ENCODE measurements around the gene MST1.
A peak's percentile ranks its signal among the peaks of the same experiment; 100 is the strongest.

MST1 gene

GRCh38 chr3:49680493-49681231 lies 8.6 kb downstream of the MST1 start:
- Histone ChIP-seq H3K27ac (ENCODE audit: low read depth, low read length) (no peak overlapping the region), H3K36me3 (ENCODE audit: control insufficient read depth in 1 of 2, insufficient read depth in 2 of 2, low read length in 2 of 2) (peaks cover 73 to 88% of the 10 kb centered on the region in 2 donors), H3K4me1 (ENCODE audit: control insufficient read depth in 1 of 2, insufficient read depth in 2 of 2, low read length in 2 of 2) (peaks cover 0 to 2% of the 10 kb centered on the region in 2 donors), H3K9me3 (ENCODE audit: control insufficient read depth in 1 of 2, low read length in 2 of 2) (no peaks in the 10 kb centered on the region), H3K27me3 (ENCODE audit: control insufficient read depth in 1 of 2, insufficient read depth in 2 of 2, low read length in 2 of 2) (no peaks in the 10 kb centered on the region), H3K9ac (ENCODE audit: low read depth in 1 of 2, low read length in 2 of 2) (no peak overlapping the region), H3K4me3 (ENCODE audit: low read depth in 1 of 2, low read length in 2 of 2) (no peak overlapping the region)

GRCh38 chr3:49675912-49676311 lies 13.4 kb downstream of the MST1 start:
- no peak overlapping the region for H3K4me3 ChIP-seq (ENCODE audit: low read depth in 1 of 2, low read length in 2 of 2)
- no peaks in the 10 kb centered on the region for H3K9me3 ChIP-seq (ENCODE audit: control insufficient read depth in 1 of 2, low read length in 2 of 2)
- no peak overlapping the region for H3K9ac ChIP-seq (ENCODE audit: low read depth in 1 of 2, low read length in 2 of 2)
- H3K27me3 ChIP-seq (ENCODE audit: control insufficient read depth in 1 of 2, insufficient read depth in 2 of 2, low read length in 2 of 2) = no peaks in the 10 kb centered on the region
- peaks cover 43 to 56% of the 10 kb centered on the region in 2 donors for H3K36me3 ChIP-seq (ENCODE audit: control insufficient read depth in 1 of 2, insufficient read depth in 2 of 2, low read length in 2 of 2)
- no peak overlapping the region for H3K27ac ChIP-seq (ENCODE audit: low read depth, low read length)
- H3K4me1 ChIP-seq (ENCODE audit: control insufficient read depth in 1 of 2, insufficient read depth in 2 of 2, low read length in 2 of 2) = peaks cover 14 to 18% of the 10 kb centered on the region in 2 donors

GRCh38 chr3:49674497-49674983 lies 14.7 kb downstream of the MST1 start:
- H3K27me3 ChIP-seq (ENCODE audit: control insufficient read depth in 1 of 2, insufficient read depth in 2 of 2, low read length in 2 of 2) = no peaks in the 10 kb centered on the region
- H3K9me3 ChIP-seq (ENCODE audit: control insufficient read depth in 1 of 2, low read length in 2 of 2) = no peaks in the 10 kb centered on the region
- peaks cover 14 to 18% of the 10 kb centered on the region in 2 donors for H3K4me1 ChIP-seq (ENCODE audit: control insufficient read depth in 1 of 2, insufficient read depth in 2 of 2, low read length in 2 of 2)
- H3K4me3 ChIP-seq (ENCODE audit: low read depth in 1 of 2, low read length in 2 of 2) = peak overlapping the region; percentile 89 to 94
- H3K9ac ChIP-seq (ENCODE audit: low read depth in 1 of 2, low read length in 2 of 2) = peak overlapping the region; percentile 79 to 92
- H3K27ac ChIP-seq (ENCODE audit: low read depth, low read length) = peak overlapping the region; percentile 96
- peaks cover 32 to 42% of the 10 kb centered on the region in 2 donors for H3K36me3 ChIP-seq (ENCODE audit: control insufficient read depth in 1 of 2, insufficient read depth in 2 of 2, low read length in 2 of 2)

- peak within 1 kb of the TSS; percentile 96 for H3K27ac ChIP-seq (ENCODE audit: low read depth, low read length)
- peaks cover 14 to 18% of the 10 kb centered on the region in 2 donors for H3K4me1 ChIP-seq (ENCODE audit: control insufficient read depth in 1 of 2, insufficient read depth in 2 of 2, low read length in 2 of 2)
- peak within 1 kb of the TSS; percentile 89 to 94 for H3K4me3 ChIP-seq (ENCODE audit: low read depth in 1 of 2, low read length in 2 of 2)
- no peaks in the 10 kb centered on the region for H3K9me3 ChIP-seq (ENCODE audit: control insufficient read depth in 1 of 2, low read length in 2 of 2)
- peak within 1 kb of the TSS; percentile 79 to 92 for H3K9ac ChIP-seq (ENCODE audit: low read depth in 1 of 2, low read length in 2 of 2)
- peaks cover 27 to 35% of the 10 kb centered on the region in 2 donors for H3K36me3 ChIP-seq (ENCODE audit: control insufficient read depth in 1 of 2, insufficient read depth in 2 of 2, low read length in 2 of 2)
- H3K27me3 ChIP-seq (ENCODE audit: control insufficient read depth in 1 of 2, insufficient read depth in 2 of 2, low read length in 2 of 2) = no peaks in the 10 kb centered on the region
Measured at GRCh38 chr3:49673715-49674496, 15.4 kb downstream of the MST1 start, which contains the start of gene APEH. Gene APEH (plus strand): TSS chr3:49674351. CDS start chr3:49674402, 51 bp downstream.

- Histone ChIP-seq H3K9ac (ENCODE audit: low read depth in 1 of 2, low read length in 2 of 2) (peak overlapping the region; percentile 58 to 79), H3K4me1 (ENCODE audit: control insufficient read depth in 1 of 2, insufficient read depth in 2 of 2, low read length in 2 of 2) (peaks cover 14 to 18% of the 10 kb centered on the region in 2 donors), H3K4me3 (ENCODE audit: low read depth in 1 of 2, low read length in 2 of 2) (peak overlapping the region; percentile 89 to 94), H3K27ac (ENCODE audit: low read depth, low read length) (peak overlapping the region; percentile 96), H3K9me3 (ENCODE audit: control insufficient read depth in 1 of 2, low read length in 2 of 2) (no peaks in the 10 kb centered on the region), H3K36me3 (ENCODE audit: control insufficient read depth in 1 of 2, insufficient read depth in 2 of 2, low read length in 2 of 2) (peaks cover 21 to 29% of the 10 kb centered on the region in 2 donors), H3K27me3 (ENCODE audit: control insufficient read depth in 1 of 2, insufficient read depth in 2 of 2, low read length in 2 of 2) (no peaks in the 10 kb centered on the region)
Measured at GRCh38 chr3:49673121-49673714, 16.1 kb downstream of the MST1 start.

- Histone ChIP-seq H3K4me1 (ENCODE audit: control insufficient read depth in 1 of 2, insufficient read depth in 2 of 2, low read length in 2 of 2) (peaks cover 14 to 18% of the 10 kb centered on the region in 2 donors), H3K4me3 (ENCODE audit: low read depth in 1 of 2, low read length in 2 of 2) (no peak overlapping the region), H3K27me3 (ENCODE audit: control insufficient read depth in 1 of 2, insufficient read depth in 2 of 2, low read length in 2 of 2) (peaks cover 0 to 3% of the 10 kb centered on the region in 2 donors), H3K9me3 (ENCODE audit: control insufficient read depth in 1 of 2, low read length in 2 of 2) (no peaks in the 10 kb centered on the region), H3K9ac (ENCODE audit: low read depth in 1 of 2, low read length in 2 of 2) (no peak overlapping the region), H3K27ac (ENCODE audit: low read depth, low read length) (no peak overlapping the region), H3K36me3 (ENCODE audit: control insufficient read depth in 1 of 2, insufficient read depth in 2 of 2, low read length in 2 of 2) (peaks cover 5 to 12% of the 10 kb centered on the region in 2 donors)
Measured at GRCh38 chr3:49671291-49672288, 17.7 kb downstream of the MST1 start.

- H3K36me3 ChIP-seq (ENCODE audit: control insufficient read depth in 1 of 2, insufficient read depth in 2 of 2, low read length in 2 of 2) = peaks cover 0 to 6% of the 10 kb centered on the region in 2 donors
- H3K9me3 ChIP-seq (ENCODE audit: control insufficient read depth in 1 of 2, low read length in 2 of 2) = no peaks in the 10 kb centered on the region
- no peak overlapping the region for H3K9ac ChIP-seq (ENCODE audit: low read depth in 1 of 2, low read length in 2 of 2)
- H3K4me3 ChIP-seq (ENCODE audit: low read depth in 1 of 2, low read length in 2 of 2) = no peak overlapping the region
- no peak overlapping the region for H3K27ac ChIP-seq (ENCODE audit: low read depth, low read length)
- H3K27me3 ChIP-seq (ENCODE audit: control insufficient read depth in 1 of 2, insufficient read depth in 2 of 2, low read length in 2 of 2) = peaks cover 0 to 3% of the 10 kb centered on the region in 2 donors
- H3K4me1 ChIP-seq (ENCODE audit: control insufficient read depth in 1 of 2, insufficient read depth in 2 of 2, low read length in 2 of 2) = peaks cover 14 to 18% of the 10 kb centered on the region in 2 donors
Measured at GRCh38 chr3:49670940-49671290, 18.4 kb downstream of the MST1 start.

GRCh38 chr3:49669352-49669751 lies 19.9 kb downstream of the MST1 start:
- no peak overlapping the region for H3K4me3 ChIP-seq (ENCODE audit: low read depth in 1 of 2, low read length in 2 of 2)
- no peak overlapping the region for H3K9ac ChIP-seq (ENCODE audit: low read depth in 1 of 2, low read length in 2 of 2)
- H3K27ac ChIP-seq (ENCODE audit: low read depth, low read length) = no peak overlapping the region
- peaks cover 5% of the 10 kb centered on the region in 2 donors for H3K4me1 ChIP-seq (ENCODE audit: control insufficient read depth in 1 of 2, insufficient read depth in 2 of 2, low read length in 2 of 2)
- H3K36me3 ChIP-seq (ENCODE audit: control insufficient read depth in 1 of 2, insufficient read depth in 2 of 2, low read length in 2 of 2) = no peaks in the 10 kb centered on the region
- H3K27me3 ChIP-seq (ENCODE audit: control insufficient read depth in 1 of 2, insufficient read depth in 2 of 2, low read length in 2 of 2) = peaks cover 0 to 3% of the 10 kb centered on the region in 2 donors
- H3K9me3 ChIP-seq (ENCODE audit: control insufficient read depth in 1 of 2, low read length in 2 of 2) = no peaks in the 10 kb centered on the region

GRCh38 chr3:49668861-49669260 lies 20.4 kb downstream of the MST1 start:
- no peaks in the 10 kb centered on the region for H3K36me3 ChIP-seq (ENCODE audit: control insufficient read depth in 1 of 2, insufficient read depth in 2 of 2, low read length in 2 of 2)
- H3K27ac ChIP-seq (ENCODE audit: low read depth, low read length) = no peak overlapping the region
- no peak overlapping the region for H3K4me3 ChIP-seq (ENCODE audit: low read depth in 1 of 2, low read length in 2 of 2)
- H3K4me1 ChIP-seq (ENCODE audit: control insufficient read depth in 1 of 2, insufficient read depth in 2 of 2, low read length in 2 of 2) = peaks cover 5% of the 10 kb centered on the region in 2 donors
- no peaks in the 10 kb centered on the region for H3K9me3 ChIP-seq (ENCODE audit: control insufficient read depth in 1 of 2, low read length in 2 of 2)
- H3K9ac ChIP-seq (ENCODE audit: low read depth in 1 of 2, low read length in 2 of 2) = no peak overlapping the region
- peaks cover 0 to 3% of the 10 kb centered on the region in 2 donors for H3K27me3 ChIP-seq (ENCODE audit: control insufficient read depth in 1 of 2, insufficient read depth in 2 of 2, low read length in 2 of 2)

Data from duodenal mucosa (tissue), 2 donors.